B cell (primary cell): ENCODE results near the gene DNAH6. TPM values are rescaled to one million over a fixed set of nuclear protein-coding genes. Genes with fewer than 3 reads are reported as not detected.
"Not testable (repeated sequence)": the region's sequence is repeated elsewhere in the genome, so short reads cannot be mapped to it uniquely, and the experiment has no call there.

Source experiments
- ATAC-seq: fragments of 200-7000 bp; cut with Tn5 transposase; one replicate; pipeline ENCODE4 v1.10.0; 2021; ENCODE audit warnings: low read depth, mild to moderate bottlenecking, moderate number of reproducible peaks, moderate library complexity
- CTCF ChIA-PET: fragments of 350-600 bp; sonication (Branson Sonifier 250); formaldehyde crosslinking; loops from one replicate; lab custom pipeline; 2021; ENCODE audit warnings: antibody characterized with exemption, inconsistent platforms; lab: Charles Lee
- POLR2A ChIA-PET: fragments of 350-600 bp; sonication (Branson Sonifier 250); formaldehyde crosslinking; loops from one replicate; lab custom pipeline; 2021; ENCODE audit warnings: antibody characterized with exemption; lab: Charles Lee
- DNase-seq: peaks from one replicate; pipeline ENCODE4 v3.0.0; 2013
- H2AFZ ChIP-seq: 2 replicates; pipeline ENCODE4 v1.6.1; 2012; ENCODE audit warnings: mild to moderate bottlenecking, low read depth, low read length; ENCODE audit not compliant: insufficient read depth, poor library complexity, severe bottlenecking
- H3K27ac ChIP-seq, 2 donors: 1 replicate in 1 of 2; 2 replicates in 1 of 2; pipeline ENCODE4 v1.5.1; 2012 to 2013; ENCODE audit warnings: low read length in 2 of 2, mild to moderate bottlenecking in 2 of 2, moderate library complexity in 1 of 2
- H3K27me3 ChIP-seq, 4 experiments: fragments of 200-600 bp in 1 of 4; sonication (generic) in 1 of 4; replicated peaks in 1 of 4; 1 replicate in 2 of 4; 2 replicates in 2 of 4; pipeline versions ENCODE4 v1.6.1 to v1.7.0; 2013 to 2016; ENCODE audit warnings: low read length in 3 of 4, mild to moderate bottlenecking in 2 of 4, mixed read lengths in 1 of 4, moderate library complexity in 1 of 4; ENCODE audit not compliant: insufficient read depth in 4 of 4, control insufficient read depth in 3 of 4; ENCODE audit errors: control extremely low read depth in 1 of 4
- H3K36me3 ChIP-seq, 2 experiments: replicated peaks in 1 of 2; 1 replicate in 1 of 2; 2 replicates in 1 of 2; pipeline versions ENCODE4 v1.6.1 to v1.7.1; 2013; ENCODE audit warnings: low read length in 1 of 2; ENCODE audit not compliant: insufficient read depth in 2 of 2, control insufficient read depth in 1 of 2; ENCODE audit errors: control extremely low read depth in 1 of 2, extremely low read depth in 1 of 2
- H3K4me1 ChIP-seq, 2 donors: fragments of 200-600 bp in 1 of 2; sonication (generic) in 1 of 2; 1 replicate in 1 of 2; 2 replicates in 1 of 2; pipeline versions ENCODE4 v1.5.1 to v1.6.1; 2013 to 2017; ENCODE audit warnings: low read length in 2 of 2; ENCODE audit not compliant: control insufficient read depth in 2 of 2, insufficient read depth in 2 of 2
- H3K4me2 ChIP-seq: replicated peaks from 2 replicates; pipeline ENCODE3; 2012; ENCODE audit warnings: mild to moderate bottlenecking, low read depth, low read length; ENCODE audit not compliant: poor library complexity, severe bottlenecking
- H3K4me3 ChIP-seq, 5 experiments: fragments of 200-600 bp in 1 of 5; sonication (generic) in 1 of 5; 1 replicate in 3 of 5; 2 replicates in 2 of 5; pipeline versions ENCODE4 v1.5.1 to v1.7.0; 2011 to 2016; ENCODE audit warnings: low read length in 4 of 5, mild to moderate bottlenecking in 4 of 5, low read depth in 2 of 5, control low read depth in 1 of 5, moderate library complexity in 1 of 5; ENCODE audit not compliant: insufficient read depth in 1 of 5; ENCODE audit errors: control extremely low read depth in 1 of 5, extremely low read depth in 1 of 5
- H3K79me2 ChIP-seq: fragments of 200-600 bp; sonication (generic); one replicate; pipeline ENCODE4 v1.6.0; 2016; ENCODE audit warnings: low read length; ENCODE audit not compliant: control insufficient read depth, insufficient read depth
- H3K9ac ChIP-seq: fragments of 200-600 bp; sonication (generic); 2 replicates; pipeline ENCODE4 v1.6.1; 2017; ENCODE audit warnings: mild to moderate bottlenecking, low read length, moderate library complexity
- H3K9me3 ChIP-seq, 3 donors: one replicate each; pipeline versions ENCODE4 v1.6.1 to v1.7.1; 2013; ENCODE audit warnings: low read length in 2 of 3; ENCODE audit not compliant: control insufficient read depth in 2 of 3, insufficient read depth in 1 of 3; ENCODE audit errors: control extremely low read depth in 1 of 3
- H4K20me1 ChIP-seq: 2 replicates; pipeline ENCODE4 v1.6.0; 2012; ENCODE audit warnings: mild to moderate bottlenecking, low read length; ENCODE audit not compliant: insufficient read depth, control insufficient read depth, poor library complexity, severe bottlenecking
- H3K27ac Mint-ChIP-seq: one replicate; pipeline ENCODE4 v1.8.0; 2021; ENCODE audit warnings: mixed read lengths
- H3K27me3 Mint-ChIP-seq: one replicate; pipeline ENCODE4 v1.8.0; 2021; ENCODE audit warnings: mixed read lengths
- H3K4me1 Mint-ChIP-seq: one replicate; pipeline ENCODE4 v1.8.0; 2021; ENCODE audit warnings: mixed read lengths
- H3K4me3 Mint-ChIP-seq: one replicate; pipeline ENCODE4 v1.8.0; 2021; ENCODE audit warnings: mixed read lengths
- H3K9me3 Mint-ChIP-seq: one replicate; pipeline ENCODE4 v1.8.0; 2022; ENCODE audit warnings: mixed read lengths; ENCODE audit not compliant: insufficient read depth
- CTCF ChIP-seq: fragments of 200-600 bp; IDR thresholded peaks from one replicate; pipeline ENCODE4 v1.8.0; 2022; ENCODE audit warnings: antibody characterized with exemption, mild to moderate bottlenecking
- EZH2 ChIP-seq: IDR thresholded peaks from 2 replicates; pipeline ENCODE4 v1.6.1; 2012; ENCODE audit warnings: borderline replicate concordance, low read depth, mild to moderate bottlenecking, moderate library complexity, low read length; ENCODE audit not compliant: insufficient read depth, poor library complexity, severe bottlenecking
- WGBS: methylation state at CpG from one replicate; pipeline ENCODE4 v1.1.5; 2013; ENCODE audit warnings: missing lambda C conversion rate; ENCODE audit not compliant: insufficient coverage; 5-methylcytosine and 5-hydroxymethylcytosine counted together
- intact Hi-C: fragments of 100-400 bp; cut with micrococcal nuclease; formaldehyde crosslinking; loops from one replicate; pipeline ENCODE4 v1.10.0; 2022
- polyA plus RNA-seq: library from polyadenylated mRNA; depleted of rRNA; stranded (reverse); fragments of >200 nt; gene quantifications from 2 replicates; pipeline ENCODE4 v1.2.3, GENCODE V29; 2012
- total RNA-seq, 2 donors: library from RNA; stranded (reverse); fragments of 120-200 nt in 1 of 2; gene quantifications; 1 replicate in 1 of 2; 2 replicates in 1 of 2; pipeline versions ENCODE4 v1.2.3 to v1.2.4, GENCODE V29; 2013 to 2022

The DNAH6 gene
- total and polyA plus RNA-seq, 2 donors (not counting 1 experiment from before 2014, with no cell fraction given): 0.01 to 1.9 TPM

DNA sequence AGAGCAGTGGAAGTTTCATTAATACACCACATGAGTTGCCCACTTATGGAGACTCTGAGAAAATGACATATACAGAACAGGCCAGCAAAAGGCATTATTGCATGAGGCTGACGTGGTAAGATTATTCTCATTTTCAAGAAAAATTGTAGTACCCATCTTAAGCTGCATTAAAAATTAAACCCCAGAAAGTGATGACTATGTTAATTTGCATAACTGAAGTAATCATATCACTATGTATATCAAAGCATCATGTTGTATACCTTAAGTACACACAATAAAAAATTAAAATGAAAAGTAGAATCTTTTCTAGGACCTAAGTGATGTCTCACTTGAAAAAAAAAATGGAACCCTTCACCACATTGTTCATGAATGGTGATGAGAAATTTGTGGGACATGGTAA lies 32.0 kb downstream of the DNAH6 start:
- Histone ChIP-seq H3K27ac (no peak overlapping the region), H2AFZ (no peak overlapping the region), H3K4me3 (no peak overlapping the region), H3K79me2 (no peaks in the 10 kb centered on the region), H4K20me1 (no peaks in the 10 kb centered on the region), H3K36me3 (no peaks in the 10 kb centered on the region), H3K4me2 (no peak overlapping the region), H3K9me3 (no peaks in the 10 kb centered on the region), H3K27me3 (peaks cover 0 to 2% (median 0%) of the 10 kb centered on the region in 4 experiments), H3K9ac (no peak overlapping the region), H3K4me1 (no peaks in the 10 kb centered on the region)
- intact Hi-C loops: no loop called here
- ChIA-PET POLR2A (no interaction called here), CTCF (no interaction called here)
- ATAC-seq: no peak
- no peak for DNase-seq
- Mint-ChIP-seq H3K4me3 (no peak overlapping the region), H3K9me3 (no peaks in the 10 kb centered on the region), H3K27me3 (no peaks in the 10 kb centered on the region), H3K27ac (no peak overlapping the region), H3K4me1 (no peaks in the 10 kb centered on the region)
- TF ChIP-seq EZH2: no peak
- TF ChIP-seq CTCF: no peak
- no CpG with 5 or more reads among the region's 1 CpG for WGBS

DNA sequence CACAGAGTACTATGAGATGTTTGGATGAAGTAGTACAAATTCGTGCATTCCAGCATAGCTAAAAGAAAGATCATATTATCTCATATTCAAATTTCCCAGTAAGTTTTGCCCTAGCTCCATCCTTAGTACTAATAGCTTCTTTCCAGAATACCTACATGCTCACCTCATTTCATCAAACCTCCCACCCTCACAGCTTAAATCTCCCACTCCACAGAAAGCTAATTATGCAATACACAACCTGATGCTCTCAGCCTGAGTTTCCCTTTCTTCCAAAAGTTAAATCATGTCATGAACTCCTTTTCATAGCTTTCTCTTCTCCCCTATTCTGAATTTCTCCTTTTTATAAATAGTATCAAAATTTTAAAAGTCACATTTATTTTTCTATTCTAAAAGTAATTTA lies 34.6 kb downstream of the DNAH6 start:
- ATAC-seq (no peak), DNase-seq (no peak)
- Histone ChIP-seq H3K27me3 (peaks cover 0 to 2% (median 0%) of the 10 kb centered on the region in 4 experiments), H3K9ac (no peak overlapping the region), H2AFZ (no peak overlapping the region), H3K4me2 (no peak overlapping the region), H3K4me3 (no peak overlapping the region), H3K9me3 (no peaks in the 10 kb centered on the region), H3K4me1 (no peaks in the 10 kb centered on the region), H3K79me2 (no peaks in the 10 kb centered on the region), H4K20me1 (no peaks in the 10 kb centered on the region), H3K27ac (no peak overlapping the region), H3K36me3 (no peaks in the 10 kb centered on the region)
- Mint-ChIP-seq H3K9me3 (no peaks in the 10 kb centered on the region), H3K4me1 (no peaks in the 10 kb centered on the region), H3K27me3 (peaks cover 4% of the 10 kb centered on the region), H3K27ac (no peak overlapping the region), H3K4me3 (no peak overlapping the region)
- no CpG with 5 or more reads among the region's 1 CpG for WGBS
- POLR2A ChIA-PET: no interaction called here
- CTCF ChIA-PET: interaction anchor here (0.7 kb wide), 1 partner anchor 332 kb away, joined by 4 read pairs; no protein-coding TSS in a partner anchor
- TF ChIP-seq CTCF (no peak), EZH2 (no peak)
- intact Hi-C loops: no loop called here

DNA sequence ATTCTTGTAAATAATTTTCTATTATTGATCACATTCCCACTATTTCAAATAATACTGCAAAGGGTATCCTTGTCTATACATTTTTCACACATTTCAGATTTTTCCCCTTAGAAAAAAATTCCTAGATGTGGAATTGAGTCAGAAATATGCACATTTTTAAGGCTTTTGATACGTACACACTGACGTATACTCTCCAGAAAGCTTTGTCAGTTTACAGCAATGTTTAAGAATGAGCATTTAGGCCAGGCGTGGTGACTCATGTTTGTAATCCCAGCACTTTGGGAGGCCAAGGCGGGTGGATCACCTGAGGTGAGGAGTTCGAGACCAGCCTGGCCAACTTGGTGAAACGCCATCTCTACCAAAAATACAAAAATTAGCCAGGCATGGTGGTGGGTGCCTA lies 35.2 kb downstream of the DNAH6 start:
- H3K27me3 Mint-ChIP-seq, H3K9me3 ChIP-seq, H3K36me3 ChIP-seq, H3K4me3 ChIP-seq, H3K4me1 Mint-ChIP-seq, H3K4me2 ChIP-seq, H3K79me2 ChIP-seq, H3K4me1 ChIP-seq, H2AFZ ChIP-seq, H3K9ac ChIP-seq, CTCF ChIA-PET, POLR2A ChIA-PET, DNase-seq, H3K27ac ChIP-seq, H3K27me3 ChIP-seq, intact Hi-C loops, ATAC-seq, H3K27ac Mint-ChIP-seq, H3K4me3 Mint-ChIP-seq, H3K9me3 Mint-ChIP-seq, H4K20me1 ChIP-seq: not testable (repeated sequence)
- WGBS: 85% methylated on average over 3 of the region's 6 CpGs
